Erythroblast (primary cell): Measurements from ENCODE around the gene STK17B.

Source experiments
- GATA1 ChIP-seq: IDR thresholded peaks from 2 replicates; pipeline ENCODE4 v1.6.1; 2011; ENCODE audit warnings: low read depth, mild to moderate bottlenecking, control low read depth, low read length, moderate library complexity
- POLR2A ChIP-seq: IDR thresholded peaks from 2 replicates; pipeline ENCODE4 v1.6.1; 2011; ENCODE audit warnings: mild to moderate bottlenecking, low read length

- TF ChIP-seq POLR2A: no peak
- no peak for TF ChIP-seq GATA1
These were observed 11.3 kb downstream of the STK17B start for GRCh38 chr2:196160101-196160500.
